NCI-H524 treated with DMSO at 0.1 percent for 48 hours (cell line): ENCODE results near the gene BTBD18.
"Not testable (repeated sequence)": the region's sequence is repeated elsewhere in the genome, so short reads cannot be mapped to it uniquely, and the experiment has no call there.

Source experiments
- DNase-seq: peaks from one replicate; lab custom pipeline; 2025; lab: John Stamatoyannopoulos, UW

Gene BTBD18

DNA sequence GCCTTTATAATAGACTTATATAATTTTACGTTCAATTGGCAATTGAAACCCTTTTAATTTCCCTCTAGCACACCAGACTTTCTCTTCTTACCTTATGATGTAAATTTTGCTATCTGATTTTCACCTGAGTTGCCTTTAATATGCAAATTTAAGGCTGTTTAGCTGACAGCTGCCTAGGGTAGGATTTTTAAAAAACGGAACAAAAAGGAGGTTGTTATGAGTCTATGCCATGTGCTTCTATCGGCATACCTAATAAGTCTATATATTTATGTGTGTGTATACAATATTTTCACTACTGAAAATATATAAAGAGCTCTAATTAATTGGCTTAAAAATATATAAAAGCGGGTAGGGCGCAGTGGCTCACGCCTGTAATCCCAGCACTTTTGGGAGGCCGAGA is 22.1 kb downstream of the BTBD18 start:
- DNase-seq: no peak

GRCh38 chr11:57728829-57729228 is 22.8 kb downstream of the BTBD18 start:
- no peak for DNase-seq

GRCh38 chr11:57727185-57727584 is 24.4 kb downstream of the BTBD18 start:
- no peak for DNase-seq

GRCh38 chr11:57716726-57717125 is 34.9 kb downstream of the BTBD18 start:
- not testable (repeated sequence) for DNase-seq

- DNase-seq: no peak
These were observed 37.8 kb downstream of the BTBD18 start for GRCh38 chr11:57713835-57714234.

GRCh38 chr11:57712256-57713150 is 39.1 kb downstream of the BTBD18 start, which contains the start of gene TMX2:
TMX2 (plus strand) TSS chr11:57712593; CDS start chr11:57712619, 26 bp downstream.
- DNase-seq: peak; percentile 98

DNA sequence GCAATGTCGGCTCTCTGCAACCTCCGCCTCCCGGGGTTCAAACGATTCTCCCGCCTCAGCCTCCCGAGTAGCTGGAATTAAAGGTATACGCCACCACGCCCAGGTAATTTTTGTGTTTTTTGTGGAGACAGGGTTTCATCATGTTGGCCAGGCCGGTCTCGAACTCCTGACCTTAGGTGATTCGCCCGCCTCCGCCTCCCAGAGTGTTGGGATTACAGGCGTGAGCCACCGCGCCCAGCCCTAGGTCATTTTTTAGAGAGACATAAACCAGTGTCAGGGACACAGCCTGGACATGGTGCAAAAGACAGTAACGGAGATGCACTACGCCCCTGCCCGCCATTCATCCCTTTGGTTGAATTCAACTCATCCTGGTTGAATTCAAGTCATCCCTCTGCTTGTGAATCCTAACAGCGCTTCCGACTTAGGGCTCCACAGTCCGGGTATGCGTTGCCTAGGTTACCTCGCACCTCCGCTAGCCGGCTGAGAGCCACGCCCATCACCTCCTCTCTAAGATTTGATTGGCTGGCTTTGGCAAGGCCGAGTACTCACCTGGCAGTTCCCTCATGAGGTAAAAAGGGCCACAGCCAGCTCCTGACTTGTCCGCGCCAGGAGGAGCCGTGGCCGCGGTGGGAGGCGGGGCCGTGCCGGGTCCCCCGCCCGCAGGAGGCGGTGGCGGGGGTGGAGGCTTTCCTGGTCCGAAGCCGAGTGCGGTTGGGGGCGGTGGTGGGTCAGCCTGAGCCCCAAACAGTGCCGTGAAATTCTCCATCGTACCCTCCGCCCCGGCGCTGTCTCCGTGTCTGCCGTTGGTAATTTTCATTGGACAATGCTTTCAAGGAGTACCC is 40.0 kb downstream of the BTBD18 start, which contains the start of gene MED19:
MED19 (minus strand) TSS at position 802 of the 842 bp plus-strand sequence; CDS start at position 766, 36 bp downstream.
- no peak for DNase-seq

DNA sequence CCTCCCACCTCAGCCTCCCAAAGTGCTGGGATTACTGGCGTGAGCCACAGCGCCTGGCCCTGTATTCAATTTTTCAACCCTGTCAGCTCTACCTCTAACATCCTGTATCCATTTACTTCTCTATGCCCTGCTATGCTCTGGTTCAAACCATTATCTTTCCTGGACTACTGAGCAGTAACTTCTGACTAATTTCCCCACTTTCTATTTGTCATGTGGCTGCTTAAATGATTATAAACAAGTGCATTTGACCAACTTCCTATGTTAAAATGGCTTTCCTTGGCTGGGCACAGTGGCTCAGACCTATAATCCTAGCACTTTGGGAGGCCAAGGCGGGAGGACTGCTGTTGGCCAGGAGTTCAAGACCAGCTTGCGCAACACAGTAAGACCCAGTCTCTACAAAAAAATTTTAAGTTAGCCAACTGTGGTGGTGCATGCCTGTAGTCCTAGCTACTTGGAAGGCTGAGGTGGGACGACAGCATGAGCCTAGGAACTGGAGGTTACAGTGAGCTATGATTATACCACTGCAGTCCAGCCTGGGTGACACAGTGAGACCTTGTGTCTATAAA is 41.7 kb downstream of the BTBD18 start:
- no peak for DNase-seq

- not testable (repeated sequence) for DNase-seq
These were observed 46.2 kb downstream of the BTBD18 start for GRCh38 chr11:57705432-57705831.

DNA sequence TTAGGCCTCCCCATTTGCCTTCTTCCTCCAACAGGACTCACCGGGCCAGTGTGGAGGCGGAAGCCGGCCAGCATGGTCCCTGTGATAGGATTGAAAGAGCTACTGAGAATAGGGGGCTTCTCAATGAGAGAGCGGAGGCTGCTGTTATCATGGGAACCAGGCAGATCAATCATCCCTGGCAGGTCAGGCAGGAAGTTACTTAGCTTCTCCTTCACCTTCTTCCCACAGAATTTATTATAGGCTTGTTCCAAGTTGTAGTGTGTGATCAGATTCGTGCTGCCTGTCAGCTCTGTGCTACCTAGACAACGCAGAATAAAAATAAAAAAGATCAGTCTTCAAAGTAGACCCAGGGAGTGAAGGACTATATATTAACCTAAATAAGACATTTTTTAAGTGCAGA is 46.7 kb downstream of the BTBD18 start:
- no peak for DNase-seq

- no peak for DNase-seq
These were observed 48.3 kb downstream of the BTBD18 start for GRCh38 chr11:57703341-57703740.

DNA sequence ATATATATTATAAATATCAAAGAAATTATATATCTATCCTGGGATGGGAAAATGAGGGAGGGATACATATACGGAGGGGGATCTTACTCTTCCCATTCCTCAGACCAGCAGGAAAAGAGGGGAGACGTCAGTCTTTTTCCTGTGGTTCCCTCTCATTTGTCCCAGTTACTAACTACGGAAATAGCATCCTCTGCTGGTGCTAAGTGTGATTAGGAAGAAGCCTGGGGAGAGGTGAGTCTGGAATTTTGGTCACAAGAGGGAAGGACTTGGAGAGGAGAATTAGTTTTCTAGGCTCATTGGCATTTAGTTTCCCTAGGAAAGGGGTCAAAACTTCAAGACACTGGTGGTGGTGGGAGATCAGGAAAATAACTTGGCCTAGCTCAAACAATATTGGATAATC is 51.2 kb downstream of the BTBD18 start:
- no peak for DNase-seq

DNA sequence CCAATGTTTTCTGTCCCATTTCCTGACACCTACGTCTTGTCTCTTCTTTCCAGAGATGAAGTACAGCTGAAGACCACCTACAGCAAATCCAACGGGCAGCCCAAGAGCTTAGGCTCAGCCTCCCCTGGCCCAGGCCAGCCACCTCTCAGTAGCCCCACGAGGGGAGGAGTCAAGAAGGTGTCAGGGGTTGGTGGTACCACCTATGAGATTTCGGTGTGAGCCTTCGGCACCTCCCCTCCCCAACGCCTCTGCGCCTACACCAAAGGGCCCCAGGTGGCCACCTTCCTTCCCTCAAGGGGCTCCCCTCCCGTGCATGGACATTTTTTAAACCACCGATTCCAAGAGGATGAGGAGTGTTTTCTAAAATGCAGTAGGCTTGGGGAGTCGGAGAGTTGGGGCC is 51.8 kb downstream of the BTBD18 start:
- no peak for DNase-seq

DNA sequence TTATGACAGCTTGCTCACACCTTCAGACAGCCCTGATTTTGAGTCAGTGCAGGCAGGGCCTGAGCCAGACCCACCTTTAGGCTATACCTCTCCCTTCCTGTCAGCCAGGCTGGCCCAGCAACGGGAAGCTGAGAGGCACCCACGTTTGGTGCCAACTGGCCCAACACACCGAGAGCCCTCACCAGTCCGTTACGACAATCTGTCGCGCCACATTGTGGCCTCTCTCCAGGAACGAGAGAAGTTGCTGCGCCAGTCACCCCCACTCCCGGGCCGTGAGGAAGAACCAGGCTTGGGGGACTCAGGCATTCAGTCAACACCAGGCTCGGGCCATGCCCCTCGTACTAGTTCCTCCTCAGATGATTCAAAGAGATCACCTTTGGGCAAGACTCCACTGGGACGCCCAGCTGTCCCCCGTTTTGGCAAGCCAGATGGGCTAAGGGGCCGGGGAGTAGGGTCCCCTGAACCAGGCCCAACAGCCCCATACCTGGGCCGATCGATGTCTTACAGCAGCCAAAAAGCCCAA is 52.7 kb downstream of the BTBD18 start:
- no peak for DNase-seq
